Measurements from ENCODE around the gene CFAP20DC.

CFAP20DC gene

DNA sequence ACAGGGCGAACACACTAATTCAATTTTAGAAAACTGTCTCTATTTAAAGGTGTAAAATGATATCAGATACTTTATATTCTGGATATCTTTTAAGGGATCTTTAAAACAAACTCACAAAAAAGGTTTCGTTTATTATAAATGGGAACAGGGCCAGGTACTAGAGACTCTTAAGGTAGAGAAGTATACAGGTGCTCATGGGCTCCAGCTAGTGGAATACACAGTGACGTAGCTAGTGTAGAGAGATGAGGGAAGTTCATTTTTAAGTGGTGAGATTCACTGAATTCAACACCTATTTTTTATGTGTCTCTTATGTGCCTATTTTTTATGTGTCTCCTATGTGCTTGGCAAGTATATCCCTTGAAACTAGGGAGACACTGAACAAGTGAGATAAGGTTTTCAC, 250.6 kb downstream of the CFAP20DC start:
- no peak overlapping the region for H2AFZ ChIP-seq (ENCODE audit: low read length)
- H2BK120ac ChIP-seq (ENCODE audit: low read depth, low read length), result no peak overlapping the region

DNA sequence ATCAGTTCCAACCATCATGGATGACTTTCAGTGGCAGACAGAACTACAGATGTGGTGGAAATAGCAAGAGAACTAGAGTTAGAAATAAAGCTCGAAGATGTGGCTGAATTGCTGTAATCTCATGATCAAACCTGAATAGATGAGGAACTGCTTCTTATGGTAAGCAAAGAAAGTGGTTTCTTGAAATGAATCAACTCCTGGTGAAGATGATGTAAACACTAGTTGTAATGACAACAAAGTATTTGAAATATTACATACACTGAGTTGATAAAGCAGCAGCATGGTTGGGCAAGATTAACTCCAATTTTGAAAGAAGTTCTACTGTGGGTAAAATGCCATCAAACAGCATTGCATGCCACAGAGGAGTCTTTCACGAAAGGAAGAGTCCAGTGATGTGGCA, 251.5 kb downstream of the CFAP20DC start:
- Histone ChIP-seq H3K36me3 (replicated peaks in 1 of 2; ENCODE audit: control insufficient read depth in 2 of 2, insufficient read depth in 2 of 2, low read length in 2 of 2) (no peaks in the 10 kb centered on the region), H3K27me3 (ENCODE audit: control insufficient read depth in 3 of 3, insufficient read depth in 3 of 3, low read depth in 1 of 3, low read length in 3 of 3) (no peaks in the 10 kb centered on the region), H4K8ac (ENCODE audit: low read depth, low read length) (no peak overlapping the region), H2AFZ (ENCODE audit: low read length) (no peak overlapping the region), H3K23ac (ENCODE audit: low read depth, low read length, poor library complexity) (no peak overlapping the region), H3K4me2 (ENCODE audit: insufficient read depth, low read length, poor library complexity, severe bottlenecking) (no peak overlapping the region), H3K4ac (ENCODE audit: low read length) (no peak overlapping the region), H3K18ac (ENCODE audit: low read length) (no peak overlapping the region), H2BK12ac (ENCODE audit: low read length) (no peak overlapping the region), H3K79me1 (ENCODE audit: low read depth, low read length) (no peaks in the 10 kb centered on the region), H3K9ac (ENCODE audit: low read depth, low read length, poor library complexity) (no peak overlapping the region), H4K91ac (ENCODE audit: low read depth, low read length, poor library complexity) (no peak overlapping the region), H3K14ac (ENCODE audit: low read length) (no peak overlapping the region), H3K4me3 (ENCODE audit: low read length in 2 of 2) (no peak overlapping the region), H3K9me3 (replicated peaks in 1 of 2; ENCODE audit: control insufficient read depth in 2 of 2, insufficient read depth in 1 of 2, low read depth in 1 of 2, low read length in 2 of 2) (no peaks in the 10 kb centered on the region), H2BK5ac (ENCODE audit: low read length) (no peak overlapping the region), H3K4me1 (ENCODE audit: control insufficient read depth in 2 of 2, insufficient read depth in 1 of 2, low read depth in 1 of 2, low read length in 2 of 2) (no peaks in the 10 kb centered on the region), H3K27ac (replicated peaks; ENCODE audit: low read length) (no peak overlapping the region), H2AK5ac (ENCODE audit: low read depth, low read length) (no peak overlapping the region), H2BK120ac (ENCODE audit: low read depth, low read length) (no peak overlapping the region), H2BK15ac (ENCODE audit: low read length) (no peak overlapping the region)
- WGBS, 2 donors (ENCODE audit: extremely low coverage in 2 of 2, insufficient read length in 2 of 2, insufficient replicate concordance in 1 of 2), result no CpG with 5 or more reads among the region's 2 CpGs
- DNase-seq (ENCODE audit: low spot score), result no peak

More for the DNA sequence above, 250.6 kb downstream of the CFAP20DC start:
- no peaks in the 10 kb centered on the region for H3K9me3 ChIP-seq (replicated peaks in 1 of 2; ENCODE audit: control insufficient read depth in 2 of 2, insufficient read depth in 1 of 2, low read depth in 1 of 2, low read length in 2 of 2)
- H3K18ac ChIP-seq (ENCODE audit: low read length), result no peak overlapping the region
- no CpG with 5 or more reads among the region's 3 CpGs for WGBS, 2 donors (ENCODE audit: extremely low coverage in 2 of 2, insufficient read length in 2 of 2, insufficient replicate concordance in 1 of 2)
- H3K4ac ChIP-seq (ENCODE audit: low read length), result no peak overlapping the region
- H3K27ac ChIP-seq (replicated peaks; ENCODE audit: low read length), result no peak overlapping the region
- no peak overlapping the region for H3K14ac ChIP-seq (ENCODE audit: low read length)
- no peak for DNase-seq (ENCODE audit: low spot score)
- no peak overlapping the region for H2AK5ac ChIP-seq (ENCODE audit: low read depth, low read length)
- no peak overlapping the region for H3K4me3 ChIP-seq (ENCODE audit: low read length in 2 of 2)
- no peak overlapping the region for H2BK5ac ChIP-seq (ENCODE audit: low read length)
- H3K4me2 ChIP-seq (ENCODE audit: insufficient read depth, low read length, poor library complexity, severe bottlenecking), result no peak overlapping the region
- no peaks in the 10 kb centered on the region for H3K27me3 ChIP-seq (ENCODE audit: control insufficient read depth in 3 of 3, insufficient read depth in 3 of 3, low read depth in 1 of 3, low read length in 3 of 3)
- H2BK12ac ChIP-seq (ENCODE audit: low read length), result no peak overlapping the region
- no peaks in the 10 kb centered on the region for H3K79me1 ChIP-seq (ENCODE audit: low read depth, low read length)
- no peak overlapping the region for H3K23ac ChIP-seq (ENCODE audit: low read depth, low read length, poor library complexity)
- no peak overlapping the region for H4K8ac ChIP-seq (ENCODE audit: low read depth, low read length)
- H3K9ac ChIP-seq (ENCODE audit: low read depth, low read length, poor library complexity), result no peak overlapping the region
- H3K36me3 ChIP-seq (replicated peaks in 1 of 2; ENCODE audit: control insufficient read depth in 2 of 2, insufficient read depth in 2 of 2, low read length in 2 of 2), result no peaks in the 10 kb centered on the region
- H4K91ac ChIP-seq (ENCODE audit: low read depth, low read length, poor library complexity), result no peak overlapping the region
- H3K4me1 ChIP-seq (ENCODE audit: control insufficient read depth in 2 of 2, insufficient read depth in 1 of 2, low read depth in 1 of 2, low read length in 2 of 2), result no peaks in the 10 kb centered on the region
- H2BK15ac ChIP-seq (ENCODE audit: low read length), result no peak overlapping the region

GRCh38 chr3:58794750-58795149, 255.1 kb downstream of the CFAP20DC start:
- H3K4ac ChIP-seq (ENCODE audit: low read length), result no peak overlapping the region
- H2BK15ac ChIP-seq (ENCODE audit: low read length), result no peak overlapping the region
- no peak overlapping the region for H4K8ac ChIP-seq (ENCODE audit: low read depth, low read length)
- H2AFZ ChIP-seq (ENCODE audit: low read length), result no peak overlapping the region
- no peaks in the 10 kb centered on the region for H3K9me3 ChIP-seq (replicated peaks in 1 of 2; ENCODE audit: control insufficient read depth in 2 of 2, insufficient read depth in 1 of 2, low read depth in 1 of 2, low read length in 2 of 2)
- no peak overlapping the region for H3K4me2 ChIP-seq (ENCODE audit: insufficient read depth, low read length, poor library complexity, severe bottlenecking)
- H3K79me1 ChIP-seq (ENCODE audit: low read depth, low read length), result no peaks in the 10 kb centered on the region
- no peak overlapping the region for H3K27ac ChIP-seq (replicated peaks; ENCODE audit: low read length)
- H3K4me1 ChIP-seq (ENCODE audit: control insufficient read depth in 2 of 2, insufficient read depth in 1 of 2, low read depth in 1 of 2, low read length in 2 of 2), result no peaks in the 10 kb centered on the region
- WGBS, 2 donors (ENCODE audit: extremely low coverage in 2 of 2, insufficient read length in 2 of 2, insufficient replicate concordance in 1 of 2), result no CpG with 5 or more reads among the region's 4 CpGs
- H2AK5ac ChIP-seq (ENCODE audit: low read depth, low read length), result no peak overlapping the region
- no peak overlapping the region for H3K23ac ChIP-seq (ENCODE audit: low read depth, low read length, poor library complexity)
- H3K14ac ChIP-seq (ENCODE audit: low read length), result no peak overlapping the region
- no peak overlapping the region for H3K18ac ChIP-seq (ENCODE audit: low read length)
- no peak overlapping the region for H2BK12ac ChIP-seq (ENCODE audit: low read length)
- no peak overlapping the region for H3K9ac ChIP-seq (ENCODE audit: low read depth, low read length, poor library complexity)
- H2BK5ac ChIP-seq (ENCODE audit: low read length), result no peak overlapping the region
- no peaks in the 10 kb centered on the region for H3K36me3 ChIP-seq (replicated peaks in 1 of 2; ENCODE audit: control insufficient read depth in 2 of 2, insufficient read depth in 2 of 2, low read length in 2 of 2)
- no peaks in the 10 kb centered on the region for H3K27me3 ChIP-seq (ENCODE audit: control insufficient read depth in 3 of 3, insufficient read depth in 3 of 3, low read depth in 1 of 3, low read length in 3 of 3)
- no peak overlapping the region for H3K4me3 ChIP-seq (ENCODE audit: low read length in 2 of 2)
- no peak overlapping the region for H2BK120ac ChIP-seq (ENCODE audit: low read depth, low read length)
- no peak overlapping the region for H4K91ac ChIP-seq (ENCODE audit: low read depth, low read length, poor library complexity)
- no peak for DNase-seq (ENCODE audit: low spot score)

DNA sequence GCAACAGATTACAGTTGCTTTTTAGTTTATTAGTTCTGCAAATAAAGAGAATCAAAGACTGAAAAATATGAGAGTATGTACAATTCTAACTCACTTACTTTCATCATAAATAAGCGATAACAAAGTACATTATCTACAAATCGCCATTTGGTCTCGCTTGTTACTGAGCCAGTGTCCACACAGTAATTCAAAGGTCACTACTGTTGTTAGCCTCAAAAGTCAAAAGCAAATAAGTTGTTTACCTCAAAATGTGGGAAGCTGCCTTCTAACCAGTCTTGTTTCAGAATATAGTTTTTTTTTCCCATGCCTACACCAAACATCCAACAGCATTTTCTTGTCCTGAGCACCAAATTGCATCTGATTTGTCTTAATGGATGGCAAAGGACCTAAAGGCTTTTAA, 255.9 kb downstream of the CFAP20DC start:
- Histone ChIP-seq H4K8ac (ENCODE audit: low read depth, low read length) (no peak overlapping the region), H3K9ac (ENCODE audit: low read depth, low read length, poor library complexity) (no peak overlapping the region), H2BK5ac (ENCODE audit: low read length) (no peak overlapping the region), H3K23ac (ENCODE audit: low read depth, low read length, poor library complexity) (no peak overlapping the region), H3K4me3 (ENCODE audit: low read length in 2 of 2) (no peak overlapping the region), H3K27me3 (ENCODE audit: control insufficient read depth in 3 of 3, insufficient read depth in 3 of 3, low read depth in 1 of 3, low read length in 3 of 3) (no peaks in the 10 kb centered on the region), H4K91ac (ENCODE audit: low read depth, low read length, poor library complexity) (no peak overlapping the region), H2AK5ac (ENCODE audit: low read depth, low read length) (no peak overlapping the region), H3K14ac (ENCODE audit: low read length) (no peak overlapping the region), H3K79me1 (ENCODE audit: low read depth, low read length) (no peaks in the 10 kb centered on the region), H3K4me1 (ENCODE audit: control insufficient read depth in 2 of 2, insufficient read depth in 1 of 2, low read depth in 1 of 2, low read length in 2 of 2) (no peaks in the 10 kb centered on the region), H3K4ac (ENCODE audit: low read length) (no peak overlapping the region), H2BK12ac (ENCODE audit: low read length) (no peak overlapping the region), H2BK15ac (ENCODE audit: low read length) (no peak overlapping the region), H3K27ac (replicated peaks; ENCODE audit: low read length) (no peak overlapping the region), H3K4me2 (ENCODE audit: insufficient read depth, low read length, poor library complexity, severe bottlenecking) (no peak overlapping the region), H3K36me3 (replicated peaks in 1 of 2; ENCODE audit: control insufficient read depth in 2 of 2, insufficient read depth in 2 of 2, low read length in 2 of 2) (no peaks in the 10 kb centered on the region), H3K18ac (ENCODE audit: low read length) (no peak overlapping the region), H2BK120ac (ENCODE audit: low read depth, low read length) (no peak overlapping the region), H3K9me3 (replicated peaks in 1 of 2; ENCODE audit: control insufficient read depth in 2 of 2, insufficient read depth in 1 of 2, low read depth in 1 of 2, low read length in 2 of 2) (no peaks in the 10 kb centered on the region), H2AFZ (ENCODE audit: low read length) (no peak overlapping the region)
- WGBS, 2 donors (ENCODE audit: extremely low coverage in 2 of 2, insufficient read length in 2 of 2, insufficient replicate concordance in 1 of 2), result no CpG with 5 or more reads among the region's 3 CpGs
- no peak for DNase-seq (ENCODE audit: low spot score)

Data from neuronal stem cell (in vitro differentiated cells).